Astrocyte (in vitro differentiated cells and primary cell): Measurements from ENCODE around the gene PSMB11. TPM values are rescaled to one million over a fixed set of nuclear protein-coding genes. Genes with fewer than 3 reads are reported as not detected.

Experiments used
- DNase-seq: peaks from one replicate; pipeline ENCODE4 v3.0.0-alpha.2; 2010; ENCODE audit warnings: low read depth
- FAIRE-seq: peaks from 2 replicates; lab custom pipeline; 2011; peaks lifted over from hg19 to GRCh38; lab: Jason Lieb, UNC
- H2AFZ ChIP-seq: 2 replicates; pipeline ENCODE4 v1.6.0; 2012; ENCODE audit warnings: low read depth, low read length, inconsistent platforms
- H3K27ac ChIP-seq: 2 replicates; pipeline ENCODE4 v1.5.1; 2011; ENCODE audit warnings: low read depth, low read length, inconsistent platforms
- H3K27me3 ChIP-seq: 2 replicates; pipeline ENCODE4 v1.6.0; 2011; ENCODE audit warnings: low read length, inconsistent platforms; ENCODE audit not compliant: insufficient read depth
- H3K36me3 ChIP-seq: 2 replicates; pipeline ENCODE4 v1.5.1; 2011; ENCODE audit warnings: low read length, inconsistent platforms; ENCODE audit not compliant: insufficient read depth
- H3K4me1 ChIP-seq: 2 replicates; pipeline ENCODE4 v1.5.1; 2011; ENCODE audit warnings: low read length, inconsistent platforms; ENCODE audit not compliant: insufficient read depth
- H3K4me2 ChIP-seq: 2 replicates; pipeline ENCODE4 v1.6.0; 2012; ENCODE audit warnings: low read length, inconsistent platforms
- H3K4me3 ChIP-seq: 2 replicates; pipeline ENCODE4 v1.5.1; 2011; ENCODE audit warnings: low read depth, mild to moderate bottlenecking, low read length, inconsistent platforms; ENCODE audit not compliant: insufficient read depth
- H3K79me2 ChIP-seq: 2 replicates; pipeline ENCODE4 v1.6.0; 2012; ENCODE audit warnings: mild to moderate bottlenecking, low read length, inconsistent platforms; ENCODE audit not compliant: insufficient read depth
- H3K9ac ChIP-seq: 2 replicates; pipeline ENCODE4 v1.6.0; 2012; ENCODE audit warnings: mild to moderate bottlenecking, low read length, inconsistent platforms
- H3K9me3 ChIP-seq: 2 replicates; pipeline ENCODE4 v1.5.1; 2012; ENCODE audit warnings: low read depth, mild to moderate bottlenecking, low read length, inconsistent platforms; ENCODE audit not compliant: insufficient read depth
- H4K20me1 ChIP-seq: 2 replicates; pipeline ENCODE4 v1.6.0; 2012; ENCODE audit warnings: low read length, inconsistent platforms; ENCODE audit not compliant: insufficient read depth
- H3K27ac Mint-ChIP-seq: one replicate; pipeline ENCODE4 v1.8.0; 2021; ENCODE audit warnings: mild to moderate bottlenecking, mixed read lengths; ENCODE audit not compliant: unreplicated experiment
- H3K27me3 Mint-ChIP-seq: one replicate; pipeline ENCODE4 v1.8.0; 2021; ENCODE audit warnings: low read depth, mixed read lengths; ENCODE audit not compliant: unreplicated experiment
- H3K36me3 Mint-ChIP-seq: one replicate; pipeline ENCODE4 v1.8.0; 2021; ENCODE audit warnings: low read depth, mixed read lengths; ENCODE audit not compliant: unreplicated experiment
- H3K4me1 Mint-ChIP-seq: one replicate; pipeline ENCODE4 v1.8.0; 2021; ENCODE audit warnings: low read depth, mixed read lengths; ENCODE audit not compliant: unreplicated experiment
- H3K4me3 Mint-ChIP-seq: one replicate; pipeline ENCODE4 v1.8.0; 2021; ENCODE audit warnings: mild to moderate bottlenecking, moderate library complexity, mixed read lengths; ENCODE audit not compliant: unreplicated experiment
- H3K9me3 Mint-ChIP-seq: one replicate; pipeline ENCODE4 v1.8.0; 2021; ENCODE audit warnings: mild to moderate bottlenecking, mixed read lengths; ENCODE audit not compliant: unreplicated experiment
- EZH2 ChIP-seq: IDR thresholded peaks from 2 replicates; pipeline ENCODE4 v1.6.1; 2012; ENCODE audit warnings: mild to moderate bottlenecking, low read length, inconsistent platforms; ENCODE audit not compliant: insufficient read depth
- total RNA-seq: library from RNA; stranded (reverse); gene quantifications from 2 replicates; pipeline ENCODE4 v1.2.1, GENCODE V29; 2021
- TF ChIP-seq, protein P1 (sequence below): IDR thresholded peaks from 2 replicates; pipeline ENCODE4 v1.5.1; 2011; ENCODE audit warnings: low read depth, mild to moderate bottlenecking, inconsistent platforms, low read length, moderate library complexity; ENCODE audit not compliant: insufficient read depth

The PSMB11 gene
- total RNA-seq, 1 donor from 2014 or later: not detected

DNA sequence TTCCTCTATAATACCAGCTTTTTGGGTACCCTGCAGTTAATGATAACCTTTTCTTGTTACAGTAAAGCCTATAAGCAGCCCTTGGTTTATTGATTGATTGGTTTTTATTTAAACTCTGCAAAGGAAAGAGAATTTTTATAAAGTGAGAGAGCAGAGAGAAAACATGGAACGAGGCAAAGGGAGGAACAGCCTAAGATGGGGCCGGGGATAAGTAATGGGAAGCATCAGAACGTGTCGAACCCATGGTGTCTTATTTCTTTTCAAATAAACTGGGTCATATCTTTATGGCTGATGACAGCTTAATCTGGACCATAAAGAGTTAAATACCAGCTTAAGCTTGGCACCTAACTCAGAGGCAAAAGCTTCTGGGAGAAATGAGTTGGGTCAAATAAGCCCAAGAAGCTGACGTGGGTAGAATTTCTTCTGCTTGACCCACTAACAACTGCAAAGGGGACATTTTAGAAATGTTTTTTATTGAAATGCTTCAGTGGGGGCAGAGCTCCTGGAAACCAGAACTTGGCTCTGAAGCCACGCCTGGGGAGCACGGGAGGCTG, 20.0 kb upstream of the PSMB11 start:
- TF ChIP-seq EZH2: no peak
- TF ChIP-seq, protein P1, sequence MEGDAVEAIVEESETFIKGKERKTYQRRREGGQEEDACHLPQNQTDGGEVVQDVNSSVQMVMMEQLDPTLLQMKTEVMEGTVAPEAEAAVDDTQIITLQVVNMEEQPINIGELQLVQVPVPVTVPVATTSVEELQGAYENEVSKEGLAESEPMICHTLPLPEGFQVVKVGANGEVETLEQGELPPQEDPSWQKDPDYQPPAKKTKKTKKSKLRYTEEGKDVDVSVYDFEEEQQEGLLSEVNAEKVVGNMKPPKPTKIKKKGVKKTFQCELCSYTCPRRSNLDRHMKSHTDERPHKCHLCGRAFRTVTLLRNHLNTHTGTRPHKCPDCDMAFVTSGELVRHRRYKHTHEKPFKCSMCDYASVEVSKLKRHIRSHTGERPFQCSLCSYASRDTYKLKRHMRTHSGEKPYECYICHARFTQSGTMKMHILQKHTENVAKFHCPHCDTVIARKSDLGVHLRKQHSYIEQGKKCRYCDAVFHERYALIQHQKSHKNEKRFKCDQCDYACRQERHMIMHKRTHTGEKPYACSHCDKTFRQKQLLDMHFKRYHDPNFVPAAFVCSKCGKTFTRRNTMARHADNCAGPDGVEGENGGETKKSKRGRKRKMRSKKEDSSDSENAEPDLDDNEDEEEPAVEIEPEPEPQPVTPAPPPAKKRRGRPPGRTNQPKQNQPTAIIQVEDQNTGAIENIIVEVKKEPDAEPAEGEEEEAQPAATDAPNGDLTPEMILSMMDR: no peak
- Mint-ChIP-seq H3K9me3 (no peaks in the 10 kb centered on the region), H3K27me3 (no peaks in the 10 kb centered on the region), H3K4me3 (no peak overlapping the region), H3K4me1 (peaks cover 13% of the 10 kb centered on the region), H3K27ac (no peak overlapping the region), H3K36me3 (peaks cover 19% of the 10 kb centered on the region)
- FAIRE-seq (no peak), DNase-seq (no peak)
- Histone ChIP-seq H4K20me1 (peaks cover 28% of the 10 kb centered on the region), H2AFZ (no peak overlapping the region), H3K4me1 (peaks cover 8% of the 10 kb centered on the region), H3K27me3 (no peaks in the 10 kb centered on the region), H3K4me2 (no peak overlapping the region), H3K9ac (no peak overlapping the region), H3K4me3 (no peak overlapping the region), H3K9me3 (no peaks in the 10 kb centered on the region), H3K79me2 (no peaks in the 10 kb centered on the region), H3K27ac (no peak overlapping the region), H3K36me3 (peaks cover 11% of the 10 kb centered on the region)

DNA sequence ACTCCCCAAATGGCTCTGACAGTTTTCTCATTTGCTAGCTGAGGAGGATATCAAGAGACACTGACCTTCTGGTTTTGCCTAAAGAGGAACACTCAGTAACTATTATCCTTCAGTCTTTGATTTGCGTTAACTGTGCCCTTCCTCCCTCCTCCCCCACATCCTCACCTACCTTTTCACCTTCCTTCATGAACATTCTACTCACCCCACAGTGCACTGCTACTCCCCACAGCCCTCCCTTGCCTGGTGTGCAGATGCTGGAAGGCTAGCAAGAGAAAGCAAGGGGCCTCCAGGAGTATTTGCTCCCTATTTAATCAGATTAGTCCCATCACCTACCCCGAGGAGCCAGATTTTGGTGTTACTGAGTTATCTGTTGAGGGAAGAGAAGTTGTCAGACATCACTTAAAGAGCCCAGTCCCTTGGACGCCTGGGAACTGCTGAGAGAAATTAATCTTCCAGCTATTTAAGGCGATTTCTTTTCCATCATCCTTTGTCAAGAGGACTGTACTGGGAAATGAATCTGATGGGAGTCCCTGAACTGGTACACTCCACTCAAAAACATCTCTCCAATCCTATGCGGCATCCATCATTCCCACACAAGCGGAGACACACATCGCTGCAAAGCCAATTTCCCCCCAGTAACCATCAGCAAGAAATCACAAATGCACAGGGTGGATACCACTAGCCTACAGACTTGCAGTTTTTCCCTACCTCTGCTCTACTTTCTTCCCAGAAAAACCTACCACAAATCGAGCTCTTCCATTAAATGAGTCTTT, 18.8 kb upstream of the PSMB11 start:
- H3K27me3 Mint-ChIP-seq: no peaks in the 10 kb centered on the region
- peaks cover 13% of the 10 kb centered on the region for H3K36me3 ChIP-seq
- H3K4me3 ChIP-seq: no peak overlapping the region
- no peaks in the 10 kb centered on the region for H3K9me3 Mint-ChIP-seq
- peaks cover 35% of the 10 kb centered on the region for H4K20me1 ChIP-seq
- H3K27ac ChIP-seq: no peak overlapping the region
- H3K4me3 Mint-ChIP-seq: no peak overlapping the region
- DNase-seq: no peak
- no peaks in the 10 kb centered on the region for H3K27me3 ChIP-seq
- H3K36me3 Mint-ChIP-seq: peaks cover 19% of the 10 kb centered on the region
- peaks cover 2% of the 10 kb centered on the region for H3K79me2 ChIP-seq
- no peak overlapping the region for H3K4me2 ChIP-seq
- no peak overlapping the region for H3K9ac ChIP-seq
- TF ChIP-seq EZH2: no peak
- TF ChIP-seq, protein P1: no peak
- no peak overlapping the region for H2AFZ ChIP-seq
- peaks cover 18% of the 10 kb centered on the region for H3K4me1 Mint-ChIP-seq
- no peak for FAIRE-seq
- peaks cover 8% of the 10 kb centered on the region for H3K4me1 ChIP-seq
- H3K27ac Mint-ChIP-seq: no peak overlapping the region
- no peaks in the 10 kb centered on the region for H3K9me3 ChIP-seq

DNA sequence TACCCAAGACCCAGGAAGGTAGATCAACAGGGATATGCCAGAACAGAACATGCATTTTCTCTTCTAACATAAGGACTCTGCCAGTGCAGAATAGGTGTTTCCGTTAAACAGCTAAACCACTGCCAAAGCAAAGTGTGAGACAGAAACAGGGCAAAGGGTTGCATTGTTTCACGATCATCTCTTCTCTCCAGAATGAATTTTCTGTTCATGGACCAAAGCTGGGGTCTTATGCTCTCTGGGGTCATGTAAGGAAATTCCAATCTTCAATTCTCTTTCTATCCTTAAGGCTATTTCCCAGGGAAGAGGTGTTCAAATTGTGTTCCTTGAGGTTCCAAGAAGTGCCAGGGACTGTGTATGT, 18.2 kb upstream of the PSMB11 start:
- H3K27ac Mint-ChIP-seq: no peak overlapping the region
- H3K4me3 ChIP-seq: no peak overlapping the region
- no peaks in the 10 kb centered on the region for H3K27me3 Mint-ChIP-seq
- no peak overlapping the region for H3K4me3 Mint-ChIP-seq
- no peak for FAIRE-seq
- no peak overlapping the region for H3K27ac ChIP-seq
- H3K36me3 ChIP-seq: peaks cover 15% of the 10 kb centered on the region
- no peak overlapping the region for H3K9ac ChIP-seq
- H3K4me2 ChIP-seq: no peak overlapping the region
- peaks cover 19% of the 10 kb centered on the region for H3K36me3 Mint-ChIP-seq
- H3K27me3 ChIP-seq: no peaks in the 10 kb centered on the region
- peaks cover 18% of the 10 kb centered on the region for H3K4me1 Mint-ChIP-seq
- H2AFZ ChIP-seq: no peak overlapping the region
- no peak for TF ChIP-seq EZH2
- TF ChIP-seq, protein P1: no peak
- H3K79me2 ChIP-seq: peaks cover 7% of the 10 kb centered on the region
- no peaks in the 10 kb centered on the region for H3K9me3 ChIP-seq
- peaks cover 8% of the 10 kb centered on the region for H3K4me1 ChIP-seq
- peaks cover 39% of the 10 kb centered on the region for H4K20me1 ChIP-seq
- DNase-seq: no peak
- H3K9me3 Mint-ChIP-seq: no peaks in the 10 kb centered on the region
